Measurements from ENCODE around the gene MLN. TPM values are rescaled to one million over a fixed set of nuclear protein-coding genes. Genes with fewer than 3 reads are reported as not detected.

The MLN gene
- total RNA-seq, 1 donor from 2014 or later, result not detected

DNA sequence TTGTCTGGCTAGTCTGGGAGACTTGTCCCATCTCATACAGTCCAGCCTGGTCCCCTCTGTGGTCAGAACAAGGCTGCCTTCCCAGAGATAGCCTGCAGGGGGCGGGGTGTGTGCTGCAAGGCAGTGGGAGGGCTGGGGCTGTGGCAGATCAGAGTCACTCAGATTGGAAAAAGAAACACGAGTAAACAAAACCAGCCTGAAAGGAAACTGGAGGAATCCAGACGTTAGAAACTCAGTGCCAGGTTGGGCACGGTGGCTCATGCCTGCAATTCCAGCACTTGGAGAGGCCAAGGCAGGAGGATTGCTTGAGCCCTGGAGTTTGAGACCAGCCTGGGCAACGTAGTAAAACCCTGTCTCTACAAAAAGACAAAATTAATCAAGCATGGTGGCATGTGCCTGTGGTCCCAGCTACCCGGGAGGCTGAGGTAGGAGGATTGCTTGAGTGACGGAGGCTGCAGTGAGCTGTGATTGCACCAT lies 35.1 kb downstream of the MLN start:
- H3K27me3 Mint-ChIP-seq (ENCODE audit: unreplicated experiment), result no peaks in the 10 kb centered on the region
- H3K36me3 Mint-ChIP-seq (ENCODE audit: low read depth, unreplicated experiment), result peaks cover 19% of the 10 kb centered on the region
- peaks cover 22% of the 10 kb centered on the region for H3K4me1 Mint-ChIP-seq (ENCODE audit: unreplicated experiment)
- TF ChIP-seq, protein P1, sequence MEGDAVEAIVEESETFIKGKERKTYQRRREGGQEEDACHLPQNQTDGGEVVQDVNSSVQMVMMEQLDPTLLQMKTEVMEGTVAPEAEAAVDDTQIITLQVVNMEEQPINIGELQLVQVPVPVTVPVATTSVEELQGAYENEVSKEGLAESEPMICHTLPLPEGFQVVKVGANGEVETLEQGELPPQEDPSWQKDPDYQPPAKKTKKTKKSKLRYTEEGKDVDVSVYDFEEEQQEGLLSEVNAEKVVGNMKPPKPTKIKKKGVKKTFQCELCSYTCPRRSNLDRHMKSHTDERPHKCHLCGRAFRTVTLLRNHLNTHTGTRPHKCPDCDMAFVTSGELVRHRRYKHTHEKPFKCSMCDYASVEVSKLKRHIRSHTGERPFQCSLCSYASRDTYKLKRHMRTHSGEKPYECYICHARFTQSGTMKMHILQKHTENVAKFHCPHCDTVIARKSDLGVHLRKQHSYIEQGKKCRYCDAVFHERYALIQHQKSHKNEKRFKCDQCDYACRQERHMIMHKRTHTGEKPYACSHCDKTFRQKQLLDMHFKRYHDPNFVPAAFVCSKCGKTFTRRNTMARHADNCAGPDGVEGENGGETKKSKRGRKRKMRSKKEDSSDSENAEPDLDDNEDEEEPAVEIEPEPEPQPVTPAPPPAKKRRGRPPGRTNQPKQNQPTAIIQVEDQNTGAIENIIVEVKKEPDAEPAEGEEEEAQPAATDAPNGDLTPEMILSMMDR (IDR thresholded peaks at IDR 0.05; ENCODE audit: unreplicated experiment), result peak; percentile 88
- H3K9me3 Mint-ChIP-seq (ENCODE audit: unreplicated experiment), result no peaks in the 10 kb centered on the region
- no peak overlapping the region for H3K27ac Mint-ChIP-seq (ENCODE audit: unreplicated experiment)
- H3K4me3 Mint-ChIP-seq (ENCODE audit: unreplicated experiment), result no peak overlapping the region
- peak; percentile 96 for DNase-seq (ENCODE audit: low spot score)

DNA sequence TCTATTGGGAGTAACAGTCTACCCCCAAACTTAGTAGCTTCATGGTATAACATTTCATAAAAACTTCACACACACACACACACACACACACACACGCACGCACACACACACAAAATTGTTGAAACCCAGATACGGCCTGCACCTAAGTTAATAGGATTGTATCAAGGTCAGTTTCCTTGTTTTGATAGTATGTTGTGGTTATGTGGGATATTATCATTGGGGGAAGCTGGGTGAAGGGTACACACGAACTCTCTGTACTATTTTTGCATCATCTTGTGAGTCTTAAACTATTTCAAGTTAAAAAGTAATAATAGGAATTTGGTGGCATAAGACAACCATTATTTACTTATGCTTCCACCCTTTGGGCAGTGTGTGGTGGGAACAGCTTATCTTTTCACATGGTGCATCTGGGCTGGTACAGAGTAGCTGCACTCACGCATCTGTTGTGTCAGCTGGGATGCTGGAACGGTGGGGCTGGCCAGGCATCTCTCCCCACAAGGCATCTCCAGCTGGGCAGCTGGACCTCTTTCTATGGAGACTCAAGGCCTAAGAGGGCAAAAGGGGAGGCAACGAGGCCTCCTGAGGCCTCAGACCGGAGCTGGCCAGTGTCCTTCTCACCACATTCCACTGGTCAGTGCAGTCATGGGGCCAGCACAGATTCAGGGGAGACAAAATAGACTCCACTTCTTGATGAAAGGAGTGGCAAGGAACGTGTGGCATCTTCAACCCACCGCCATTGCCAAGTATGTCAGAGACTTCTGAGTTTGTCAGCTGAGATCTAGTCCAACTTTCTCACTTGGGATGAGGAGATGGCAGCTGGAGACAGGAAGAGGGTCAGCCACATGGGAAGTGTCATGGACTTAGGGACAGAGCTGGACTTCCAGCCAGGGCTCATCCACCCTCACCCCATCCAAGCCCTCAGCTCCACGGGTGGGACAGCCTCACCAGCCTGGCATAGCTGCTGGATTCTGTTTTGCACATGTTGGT lies 36.6 kb downstream of the MLN start:
- no peaks in the 10 kb centered on the region for H3K9me3 Mint-ChIP-seq (ENCODE audit: unreplicated experiment)
- TF ChIP-seq, protein P1 (IDR thresholded peaks at IDR 0.05; ENCODE audit: unreplicated experiment), result no peak

DNA sequence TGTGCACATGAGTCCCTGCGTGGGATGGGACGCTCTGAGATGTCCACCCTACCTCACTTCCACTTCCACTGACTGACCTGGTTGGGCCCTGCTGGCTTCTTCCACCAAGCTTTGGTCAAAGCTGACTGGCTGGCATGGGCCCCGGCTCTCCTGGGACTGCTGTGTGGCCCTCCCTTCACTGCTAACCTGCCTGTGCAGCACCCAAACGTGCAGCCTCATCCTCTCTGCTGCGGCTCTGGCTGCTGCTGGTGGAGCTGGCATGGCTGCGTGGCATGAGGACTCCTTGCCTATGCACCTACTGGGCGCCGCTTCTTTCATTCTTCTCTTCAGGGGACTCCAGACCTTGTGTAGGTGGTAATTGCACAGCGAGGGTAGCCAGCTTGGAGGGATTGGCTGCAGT lies 38.4 kb downstream of the MLN start:
- DNase-seq (ENCODE audit: low spot score), result no peak
- Mint-ChIP-seq H3K36me3 (ENCODE audit: low read depth, unreplicated experiment) (no peaks in the 10 kb centered on the region), H3K4me3 (ENCODE audit: unreplicated experiment) (peak overlapping the region; percentile 25), H3K9me3 (ENCODE audit: unreplicated experiment) (no peaks in the 10 kb centered on the region), H3K27ac (ENCODE audit: unreplicated experiment) (no peak overlapping the region), H3K27me3 (ENCODE audit: unreplicated experiment) (no peaks in the 10 kb centered on the region), H3K4me1 (ENCODE audit: unreplicated experiment) (peaks cover 8% of the 10 kb centered on the region)
- TF ChIP-seq, protein P1 (IDR thresholded peaks at IDR 0.05; ENCODE audit: unreplicated experiment), result no peak

More for the DNA sequence above, 36.6 kb downstream of the MLN start:
- no peak overlapping the region for H3K4me3 Mint-ChIP-seq (ENCODE audit: unreplicated experiment)
- H3K27me3 Mint-ChIP-seq (ENCODE audit: unreplicated experiment), result no peaks in the 10 kb centered on the region
- peaks cover 8% of the 10 kb centered on the region for H3K36me3 Mint-ChIP-seq (ENCODE audit: low read depth, unreplicated experiment)
- H3K27ac Mint-ChIP-seq (ENCODE audit: unreplicated experiment), result no peak overlapping the region
- DNase-seq (ENCODE audit: low spot score), result no peak
- H3K4me1 Mint-ChIP-seq (ENCODE audit: unreplicated experiment), result peaks cover 13% of the 10 kb centered on the region

DNA sequence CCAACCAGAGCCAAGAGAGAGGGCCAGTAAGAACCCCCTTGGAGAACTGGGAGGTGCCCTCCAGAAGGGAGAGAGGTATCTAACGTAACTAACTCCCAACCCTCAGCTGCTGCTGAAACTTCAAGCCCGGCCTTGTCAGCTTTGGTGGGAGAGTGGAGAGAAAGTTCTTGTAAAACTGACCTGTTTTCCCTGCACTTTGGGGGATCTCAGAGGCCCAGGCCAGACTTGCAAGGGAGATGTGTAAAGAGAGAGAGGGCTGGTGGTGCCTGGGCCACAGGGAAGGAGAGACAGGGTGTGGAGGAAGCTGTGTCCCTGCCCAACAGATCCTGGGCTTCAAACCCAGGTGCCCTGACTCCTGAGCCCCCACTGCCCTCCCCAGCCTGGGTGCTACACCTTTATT lies 39.8 kb downstream of the MLN start:
- no peak for DNase-seq (ENCODE audit: low spot score)
- H3K36me3 Mint-ChIP-seq (ENCODE audit: low read depth, unreplicated experiment), result no peaks in the 10 kb centered on the region
- TF ChIP-seq, protein P1 (IDR thresholded peaks at IDR 0.05; ENCODE audit: unreplicated experiment), result no peak
- no peaks in the 10 kb centered on the region for H3K9me3 Mint-ChIP-seq (ENCODE audit: unreplicated experiment)
- H3K4me1 Mint-ChIP-seq (ENCODE audit: unreplicated experiment), result peaks cover 8% of the 10 kb centered on the region
- H3K27ac Mint-ChIP-seq (ENCODE audit: unreplicated experiment), result no peak overlapping the region
- no peak overlapping the region for H3K4me3 Mint-ChIP-seq (ENCODE audit: unreplicated experiment)
- H3K27me3 Mint-ChIP-seq (ENCODE audit: unreplicated experiment), result no peaks in the 10 kb centered on the region

DNA sequence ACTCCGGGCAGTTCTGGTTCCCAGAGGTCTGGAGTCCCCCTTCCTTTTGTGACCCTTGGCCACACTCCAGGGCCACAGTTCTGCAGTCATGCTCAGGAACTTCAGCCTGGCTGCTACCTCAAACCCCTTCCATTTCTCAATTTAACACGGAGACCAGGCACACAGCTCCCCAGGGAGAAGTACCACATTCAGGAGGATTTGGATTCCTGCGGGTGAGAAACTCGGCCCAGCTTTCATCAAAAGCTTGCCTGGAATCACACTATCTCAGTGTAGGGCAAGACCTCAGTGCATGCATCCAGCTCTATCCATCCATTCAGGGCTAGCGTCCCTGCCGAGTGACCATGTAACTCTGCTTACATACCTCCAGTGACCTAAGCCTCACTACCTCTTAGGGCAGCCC lies 40.3 kb downstream of the MLN start:
- TF ChIP-seq, protein P1 (IDR thresholded peaks at IDR 0.05; ENCODE audit: unreplicated experiment), result no peak
- peaks cover 4% of the 10 kb centered on the region for H3K4me1 Mint-ChIP-seq (ENCODE audit: unreplicated experiment)
- no peaks in the 10 kb centered on the region for H3K27me3 Mint-ChIP-seq (ENCODE audit: unreplicated experiment)
- H3K4me3 Mint-ChIP-seq (ENCODE audit: unreplicated experiment), result no peak overlapping the region
- no peaks in the 10 kb centered on the region for H3K36me3 Mint-ChIP-seq (ENCODE audit: low read depth, unreplicated experiment)
- DNase-seq (ENCODE audit: low spot score), result no peak
- no peak overlapping the region for H3K27ac Mint-ChIP-seq (ENCODE audit: unreplicated experiment)
- no peaks in the 10 kb centered on the region for H3K9me3 Mint-ChIP-seq (ENCODE audit: unreplicated experiment)

All from endothelial cell (in vitro differentiated cells).